Ovary (tissue), 3 donors: ENCODE data around the gene KRT80.

Experiments used
- CTCF ChIP-seq, 3 donors: fragments of 450-650 bp in 2 of 3; fragments of 200-600 bp in 1 of 3; IDR thresholded peaks; one replicate each; pipeline versions ENCODE4 v1.5.1 to v1.8.0; 2016 to 2022; ENCODE audit warnings: antibody characterized with exemption in 3 of 3, mild to moderate bottlenecking in 1 of 3
- EP300 ChIP-seq: sonication (generic); formaldehyde crosslinking; IDR thresholded peaks from one replicate; pipeline ENCODE4 v1.6.1; 2017; ENCODE audit warnings: antibody characterized with exemption
- POLR2A ChIP-seq: fragments of 450-650 bp; IDR thresholded peaks from one replicate; pipeline ENCODE4 v1.6.1; 2017; ENCODE audit warnings: antibody characterized with exemption, mild to moderate bottlenecking, moderate library complexity
- donor health status: DM: no; HTN: no; CAD: no.

- TF ChIP-seq CTCF (IDR thresholded peaks at IDR 0.05), result no peak
- no peak for TF ChIP-seq EP300
- no peak for TF ChIP-seq POLR2A
Measured at GRCh38 chr12:52119398-52120254, 72.2 kb downstream of the KRT80 start.
